HEK293 (cell line): ENCODE data around the gene TRMT1.

Experiments
- CTCF ChIA-PET: fragments of 350-600 bp; formaldehyde crosslinking; extraction: SDS; loops from one replicate; lab custom pipeline; 2021; ENCODE audit warnings: antibody characterized with exemption; lab: Yijun Ruan, JAX
- POLR2A ChIA-PET: fragments of 300-600 bp; formaldehyde crosslinking; extraction: SDS; loops from one replicate; lab custom pipeline; 2020; ENCODE audit warnings: antibody characterized with exemption, inconsistent platforms; lab: Yijun Ruan, JAX
- H3K27ac ChIP-seq: fragments of 200-500 bp; sonication (Bioruptor generic); 2 replicates; pipeline ENCODE4 v1.5.1; 2014; ENCODE audit warnings: low read depth, low read length, control low read depth, inconsistent platforms; ENCODE audit errors: extremely low read depth
- H3K36me3 ChIP-seq, 2 experiments: fragments of 200-500 bp in 1 of 2; sonication (Bioruptor generic) in 1 of 2; 1 replicate in 1 of 2; 2 replicates in 1 of 2; pipeline ENCODE4 v1.5.1; 2014 to 2017; ENCODE audit warnings: inconsistent platforms in 2 of 2, low read length in 2 of 2; ENCODE audit not compliant: control insufficient read depth in 2 of 2, insufficient read depth in 1 of 2
- H3K4me1 ChIP-seq: fragments of 200-500 bp; sonication (Bioruptor generic); 2 replicates; pipeline ENCODE4 v1.5.1; 2014; ENCODE audit warnings: mild to moderate bottlenecking, low read length, inconsistent platforms; ENCODE audit not compliant: control insufficient read depth, insufficient read depth
- H3K4me3 ChIP-seq: 2 replicates; pipeline ENCODE4 v1.5.1; 2011; ENCODE audit warnings: low read depth, mild to moderate bottlenecking, control low read depth, low read length, moderate library complexity
- H3K9me3 ChIP-seq: fragments of 200-500 bp; sonication (Bioruptor generic); 2 replicates; pipeline ENCODE4 v1.5.1; 2014; ENCODE audit warnings: low read depth, low read length, inconsistent platforms; ENCODE audit not compliant: control insufficient read depth, insufficient read depth
- GFI1B ChIP-seq: fragments of 450-650 bp; formaldehyde crosslinking; IDR thresholded peaks from 2 replicates; pipeline ENCODE4 v1.5.1; 2016; ENCODE audit warnings: missing biosample characterization, missing genetic modification characterization
- GLIS1 ChIP-seq: fragments of 450-650 bp; formaldehyde crosslinking; IDR thresholded peaks from 2 replicates; pipeline ENCODE4 v1.5.1; 2016; ENCODE audit warnings: missing biosample characterization, missing genetic modification characterization
- HOXC10 ChIP-seq: sonication (generic); formaldehyde crosslinking; IDR thresholded peaks from 2 replicates; pipeline ENCODE4 v1.8.1; 2023; ENCODE audit warnings: mild to moderate bottlenecking, missing genetic modification reagents
- KLF7 ChIP-seq: fragments of 450-650 bp; formaldehyde crosslinking; IDR thresholded peaks from 2 replicates; pipeline ENCODE4 v1.5.1; 2016; ENCODE audit warnings: missing biosample characterization, missing genetic modification characterization, borderline replicate concordance
- SP3 ChIP-seq: fragments of 450-650 bp; formaldehyde crosslinking; IDR thresholded peaks from 2 replicates; pipeline ENCODE4 v1.5.1; 2016; ENCODE audit warnings: missing biosample characterization, missing genetic modification characterization
- SP7 ChIP-seq: fragments of 450-650 bp; formaldehyde crosslinking; IDR thresholded peaks from 2 replicates; pipeline ENCODE4 v1.5.1; 2016; ENCODE audit warnings: missing biosample characterization, missing genetic modification characterization
- ZBTB1 ChIP-seq: fragments of 450-650 bp; formaldehyde crosslinking; IDR thresholded peaks from 2 replicates; pipeline ENCODE4 v1.5.1; 2016; ENCODE audit warnings: missing biosample characterization, missing genetic modification characterization
- ZBTB8A ChIP-seq: fragments of 450-650 bp; formaldehyde crosslinking; IDR thresholded peaks from 2 replicates; pipeline ENCODE4 v1.5.1; 2016; ENCODE audit warnings: missing biosample characterization, missing genetic modification characterization
- ZNF19 ChIP-seq: fragments of 450-650 bp; formaldehyde crosslinking; IDR thresholded peaks from 2 replicates; pipeline ENCODE4; 2016; ENCODE audit warnings: missing biosample characterization, missing genetic modification characterization, low read depth
- ZNF2 ChIP-seq: fragments of 450-650 bp; formaldehyde crosslinking; IDR thresholded peaks from 2 replicates; pipeline ENCODE4 v1.5.1; 2016; ENCODE audit warnings: missing biosample characterization, missing genetic modification characterization
- ZNF341 ChIP-seq: fragments of 450-650 bp; formaldehyde crosslinking; IDR thresholded peaks from 2 replicates; pipeline ENCODE4; 2016; ENCODE audit warnings: low read depth, missing biosample characterization, missing genetic modification characterization
- ZNF433 ChIP-seq: fragments of 450-650 bp; formaldehyde crosslinking; IDR thresholded peaks from 2 replicates; pipeline ENCODE4 v1.5.1; 2016; ENCODE audit warnings: missing biosample characterization, missing genetic modification characterization, low read depth
- ZNF501 ChIP-seq: fragments of 450-650 bp; formaldehyde crosslinking; IDR thresholded peaks from 2 replicates; pipeline ENCODE4 v1.5.1; 2016; ENCODE audit warnings: missing biosample characterization, missing genetic modification characterization
- ZNF548 ChIP-seq: fragments of 450-650 bp; formaldehyde crosslinking; IDR thresholded peaks from 2 replicates; pipeline ENCODE4 v1.5.1; 2016; ENCODE audit warnings: missing biosample characterization, missing genetic modification characterization
- TF ChIP-seq, protein P1 (sequence below): fragments of 450-650 bp; formaldehyde crosslinking; IDR thresholded peaks from 2 replicates; pipeline ENCODE4 v1.5.1; 2016; ENCODE audit warnings: missing biosample characterization, missing genetic modification characterization
- TF ChIP-seq, protein P2 (sequence below): fragments of 450-650 bp; formaldehyde crosslinking; IDR thresholded peaks from 2 replicates; pipeline ENCODE4 v1.5.1; 2017; ENCODE audit warnings: missing biosample characterization, missing genetic modification characterization
- TF ChIP-seq, protein P3 (sequence below): fragments of 450-650 bp; formaldehyde crosslinking; IDR thresholded peaks from 2 replicates; pipeline ENCODE4 v1.5.1; 2016; ENCODE audit warnings: missing biosample characterization, missing genetic modification characterization, low read depth
- TF ChIP-seq, protein P4 (sequence below): fragments of 450-650 bp; formaldehyde crosslinking; conservative IDR thresholded peaks from 2 replicates; pipeline ENCODE4 v1.5.1; 2016; ENCODE audit warnings: low read depth, missing biosample characterization, missing genetic modification characterization
- TF ChIP-seq, protein P5 (sequence below): fragments of 450-650 bp; formaldehyde crosslinking; IDR thresholded peaks from 2 replicates; pipeline ENCODE4 v1.5.1; 2016; ENCODE audit warnings: missing biosample characterization, missing genetic modification characterization
- TF ChIP-seq, protein P6 (sequence below): fragments of 450-650 bp; formaldehyde crosslinking; IDR thresholded peaks from 2 replicates; pipeline ENCODE4 v1.5.1; 2017; ENCODE audit warnings: missing biosample characterization, missing genetic modification characterization

Gene TRMT1

DNA sequence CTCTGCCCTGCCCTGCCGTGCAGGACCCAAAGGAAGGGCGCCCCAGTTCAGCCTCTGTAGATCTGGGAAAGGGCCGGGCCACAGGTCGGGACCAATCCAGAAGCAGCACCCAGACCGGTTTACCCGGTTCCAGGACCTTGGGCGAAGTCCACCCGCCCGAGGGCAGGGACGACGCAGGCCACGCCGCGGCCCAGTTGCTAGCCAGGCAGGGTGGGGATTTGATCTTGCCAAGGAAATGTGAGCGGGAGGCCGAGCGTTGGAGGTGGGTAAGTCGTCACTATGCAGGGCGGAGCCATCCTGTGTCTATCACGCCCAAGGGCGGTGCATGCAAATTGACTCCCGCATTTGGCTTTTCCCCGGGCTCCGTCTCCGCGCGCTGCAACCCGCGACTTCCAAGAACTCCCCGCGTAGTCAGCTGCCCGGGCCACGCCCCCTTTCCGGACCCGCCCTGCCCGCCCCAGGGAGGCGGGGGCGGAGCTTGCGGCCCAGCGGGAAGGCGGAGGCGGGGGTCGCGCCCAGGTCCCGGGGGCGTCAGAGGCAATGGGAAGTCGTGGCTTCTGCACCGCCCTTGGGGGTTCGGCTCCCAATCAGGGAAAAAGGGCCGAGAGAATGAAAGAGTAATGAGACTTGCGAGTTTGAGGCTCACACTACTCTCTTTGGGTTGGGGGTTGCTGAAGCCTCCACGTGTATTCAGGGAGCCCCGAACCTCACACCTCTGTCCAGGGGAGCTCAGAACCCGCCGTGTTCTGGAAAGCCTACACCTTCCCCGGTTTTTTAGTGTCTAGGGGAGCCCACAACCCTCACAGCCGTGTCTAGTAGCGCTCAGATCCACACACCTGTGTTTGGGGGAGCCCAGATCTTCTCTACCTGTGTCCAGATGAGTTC, 46.4 kb upstream of the TRMT1 start:
- Histone ChIP-seq H3K9me3 (no peaks in the 10 kb centered on the region), H3K27ac (peak overlapping the region; percentile 72), H3K4me3 (peak overlapping the region; percentile 20), H3K36me3 (no peaks in the 10 kb centered on the region), H3K4me1 (peaks cover 17% of the 10 kb centered on the region)
- ChIA-PET POLR2A (interaction anchor here (0.6 to 6.3 kb wide), 8 partner anchors 8 to 180 kb away, joined by 3 to 89 read pairs (median 3); no protein-coding TSS in a partner anchor), CTCF (interaction anchor here (1.0 to 1.7 kb wide), 3 partner anchors 29 to 69 kb away, joined by 3 to 7 read pairs (median 5); no protein-coding TSS in a partner anchor)
- TF ChIP-seq, protein P1, sequence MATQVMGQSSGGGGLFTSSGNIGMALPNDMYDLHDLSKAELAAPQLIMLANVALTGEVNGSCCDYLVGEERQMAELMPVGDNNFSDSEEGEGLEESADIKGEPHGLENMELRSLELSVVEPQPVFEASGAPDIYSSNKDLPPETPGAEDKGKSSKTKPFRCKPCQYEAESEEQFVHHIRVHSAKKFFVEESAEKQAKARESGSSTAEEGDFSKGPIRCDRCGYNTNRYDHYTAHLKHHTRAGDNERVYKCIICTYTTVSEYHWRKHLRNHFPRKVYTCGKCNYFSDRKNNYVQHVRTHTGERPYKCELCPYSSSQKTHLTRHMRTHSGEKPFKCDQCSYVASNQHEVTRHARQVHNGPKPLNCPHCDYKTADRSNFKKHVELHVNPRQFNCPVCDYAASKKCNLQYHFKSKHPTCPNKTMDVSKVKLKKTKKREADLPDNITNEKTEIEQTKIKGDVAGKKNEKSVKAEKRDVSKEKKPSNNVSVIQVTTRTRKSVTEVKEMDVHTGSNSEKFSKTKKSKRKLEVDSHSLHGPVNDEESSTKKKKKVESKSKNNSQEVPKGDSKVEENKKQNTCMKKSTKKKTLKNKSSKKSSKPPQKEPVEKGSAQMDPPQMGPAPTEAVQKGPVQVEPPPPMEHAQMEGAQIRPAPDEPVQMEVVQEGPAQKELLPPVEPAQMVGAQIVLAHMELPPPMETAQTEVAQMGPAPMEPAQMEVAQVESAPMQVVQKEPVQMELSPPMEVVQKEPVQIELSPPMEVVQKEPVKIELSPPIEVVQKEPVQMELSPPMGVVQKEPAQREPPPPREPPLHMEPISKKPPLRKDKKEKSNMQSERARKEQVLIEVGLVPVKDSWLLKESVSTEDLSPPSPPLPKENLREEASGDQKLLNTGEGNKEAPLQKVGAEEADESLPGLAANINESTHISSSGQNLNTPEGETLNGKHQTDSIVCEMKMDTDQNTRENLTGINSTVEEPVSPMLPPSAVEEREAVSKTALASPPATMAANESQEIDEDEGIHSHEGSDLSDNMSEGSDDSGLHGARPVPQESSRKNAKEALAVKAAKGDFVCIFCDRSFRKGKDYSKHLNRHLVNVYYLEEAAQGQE, result no peak; the same call in 1 of the 2 replicates
- TF ChIP-seq ZBTB1 (tag by site-specific recombination) (no peak; the same call in 1 of the 2 replicates), SP7 (tag by site-specific recombination) (peak; percentile 57; the same call in 1 of the 2 replicates), GLIS1 (peak; percentile 81), GFI1B (no peak), ZNF433 (tag by site-specific recombination) (no peak), ZBTB8A (tag by site-specific recombination) (peak; percentile 34; the same call in 1 of the 2 replicates), ZNF501 (tag by site-specific recombination) (peak; percentile 20; the same call in 1 of the 2 replicates), SP3 (tag by site-specific recombination) (peak; percentile 99), KLF7 (tag by site-specific recombination) (peak; percentile 57; the same call in 1 of the 2 replicates), HOXC10 (CRISPR knock-in tag) (no peak), ZNF2 (peak; percentile 60), ZNF19 (no peak), ZNF341 (tag by site-specific recombination) (peak; percentile 93), ZNF548 (tag by site-specific recombination) (no peak)
- TF ChIP-seq, protein P2, sequence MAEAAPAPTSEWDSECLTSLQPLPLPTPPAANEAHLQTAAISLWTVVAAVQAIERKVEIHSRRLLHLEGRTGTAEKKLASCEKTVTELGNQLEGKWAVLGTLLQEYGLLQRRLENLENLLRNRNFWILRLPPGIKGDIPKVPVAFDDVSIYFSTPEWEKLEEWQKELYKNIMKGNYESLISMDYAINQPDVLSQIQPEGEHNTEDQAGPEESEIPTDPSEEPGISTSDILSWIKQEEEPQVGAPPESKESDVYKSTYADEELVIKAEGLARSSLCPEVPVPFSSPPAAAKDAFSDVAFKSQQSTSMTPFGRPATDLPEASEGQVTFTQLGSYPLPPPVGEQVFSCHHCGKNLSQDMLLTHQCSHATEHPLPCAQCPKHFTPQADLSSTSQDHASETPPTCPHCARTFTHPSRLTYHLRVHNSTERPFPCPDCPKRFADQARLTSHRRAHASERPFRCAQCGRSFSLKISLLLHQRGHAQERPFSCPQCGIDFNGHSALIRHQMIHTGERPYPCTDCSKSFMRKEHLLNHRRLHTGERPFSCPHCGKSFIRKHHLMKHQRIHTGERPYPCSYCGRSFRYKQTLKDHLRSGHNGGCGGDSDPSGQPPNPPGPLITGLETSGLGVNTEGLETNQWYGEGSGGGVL (tag by site-specific recombination), result peak; percentile 64
- TF ChIP-seq, protein P3, sequence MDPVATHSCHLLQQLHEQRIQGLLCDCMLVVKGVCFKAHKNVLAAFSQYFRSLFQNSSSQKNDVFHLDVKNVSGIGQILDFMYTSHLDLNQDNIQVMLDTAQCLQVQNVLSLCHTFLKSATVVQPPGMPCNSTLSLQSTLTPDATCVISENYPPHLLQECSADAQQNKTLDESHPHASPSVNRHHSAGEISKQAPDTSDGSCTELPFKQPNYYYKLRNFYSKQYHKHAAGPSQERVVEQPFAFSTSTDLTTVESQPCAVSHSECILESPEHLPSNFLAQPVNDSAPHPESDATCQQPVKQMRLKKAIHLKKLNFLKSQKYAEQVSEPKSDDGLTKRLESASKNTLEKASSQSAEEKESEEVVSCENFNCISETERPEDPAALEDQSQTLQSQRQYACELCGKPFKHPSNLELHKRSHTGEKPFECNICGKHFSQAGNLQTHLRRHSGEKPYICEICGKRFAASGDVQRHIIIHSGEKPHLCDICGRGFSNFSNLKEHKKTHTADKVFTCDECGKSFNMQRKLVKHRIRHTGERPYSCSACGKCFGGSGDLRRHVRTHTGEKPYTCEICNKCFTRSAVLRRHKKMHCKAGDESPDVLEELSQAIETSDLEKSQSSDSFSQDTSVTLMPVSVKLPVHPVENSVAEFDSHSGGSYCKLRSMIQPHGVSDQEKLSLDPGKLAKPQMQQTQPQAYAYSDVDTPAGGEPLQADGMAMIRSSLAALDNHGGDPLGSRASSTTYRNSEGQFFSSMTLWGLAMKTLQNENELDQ (tag by site-specific recombination), result no peak
- TF ChIP-seq, protein P4, sequence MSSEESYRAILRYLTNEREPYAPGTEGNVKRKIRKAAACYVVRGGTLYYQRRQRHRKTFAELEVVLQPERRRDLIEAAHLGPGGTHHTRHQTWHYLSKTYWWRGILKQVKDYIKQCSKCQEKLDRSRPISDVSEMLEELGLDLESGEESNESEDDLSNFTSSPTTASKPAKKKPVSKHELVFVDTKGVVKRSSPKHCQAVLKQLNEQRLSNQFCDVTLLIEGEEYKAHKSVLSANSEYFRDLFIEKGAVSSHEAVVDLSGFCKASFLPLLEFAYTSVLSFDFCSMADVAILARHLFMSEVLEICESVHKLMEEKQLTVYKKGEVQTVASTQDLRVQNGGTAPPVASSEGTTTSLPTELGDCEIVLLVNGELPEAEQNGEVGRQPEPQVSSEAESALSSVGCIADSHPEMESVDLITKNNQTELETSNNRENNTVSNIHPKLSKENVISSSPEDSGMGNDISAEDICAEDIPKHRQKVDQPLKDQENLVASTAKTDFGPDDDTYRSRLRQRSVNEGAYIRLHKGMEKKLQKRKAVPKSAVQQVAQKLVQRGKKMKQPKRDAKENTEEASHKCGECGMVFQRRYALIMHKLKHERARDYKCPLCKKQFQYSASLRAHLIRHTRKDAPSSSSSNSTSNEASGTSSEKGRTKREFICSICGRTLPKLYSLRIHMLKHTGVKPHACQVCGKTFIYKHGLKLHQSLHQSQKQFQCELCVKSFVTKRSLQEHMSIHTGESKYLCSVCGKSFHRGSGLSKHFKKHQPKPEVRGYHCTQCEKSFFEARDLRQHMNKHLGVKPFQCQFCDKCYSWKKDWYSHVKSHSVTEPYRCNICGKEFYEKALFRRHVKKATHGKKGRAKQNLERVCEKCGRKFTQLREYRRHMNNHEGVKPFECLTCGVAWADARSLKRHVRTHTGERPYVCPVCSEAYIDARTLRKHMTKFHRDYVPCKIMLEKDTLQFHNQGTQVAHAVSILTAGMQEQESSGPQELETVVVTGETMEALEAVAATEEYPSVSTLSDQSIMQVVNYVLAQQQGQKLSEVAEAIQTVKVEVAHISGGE (tag by site-specific recombination), result 0 out of 2 replicates have a peak, but pooled peaks have one; percentile 19
- TF ChIP-seq, protein P5, sequence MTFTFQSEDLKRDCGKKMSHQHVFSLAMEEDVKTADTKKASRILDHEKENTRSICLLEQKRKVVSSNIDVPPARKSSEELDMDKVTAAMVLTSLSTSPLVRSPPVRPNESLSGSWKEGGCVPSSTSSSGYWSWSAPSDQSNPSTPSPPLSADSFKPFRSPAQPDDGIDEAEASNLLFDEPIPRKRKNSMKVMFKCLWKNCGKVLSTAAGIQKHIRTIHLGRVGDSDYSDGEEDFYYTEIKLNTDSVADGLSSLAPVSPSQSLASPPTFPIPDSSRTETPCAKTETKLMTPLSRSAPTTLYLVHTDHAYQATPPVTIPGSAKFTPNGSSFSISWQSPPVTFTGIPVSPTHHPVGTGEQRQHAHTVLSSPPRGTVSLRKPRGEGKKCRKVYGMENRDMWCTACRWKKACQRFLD (tag by site-specific recombination), result no peak
- TF ChIP-seq, protein P6, sequence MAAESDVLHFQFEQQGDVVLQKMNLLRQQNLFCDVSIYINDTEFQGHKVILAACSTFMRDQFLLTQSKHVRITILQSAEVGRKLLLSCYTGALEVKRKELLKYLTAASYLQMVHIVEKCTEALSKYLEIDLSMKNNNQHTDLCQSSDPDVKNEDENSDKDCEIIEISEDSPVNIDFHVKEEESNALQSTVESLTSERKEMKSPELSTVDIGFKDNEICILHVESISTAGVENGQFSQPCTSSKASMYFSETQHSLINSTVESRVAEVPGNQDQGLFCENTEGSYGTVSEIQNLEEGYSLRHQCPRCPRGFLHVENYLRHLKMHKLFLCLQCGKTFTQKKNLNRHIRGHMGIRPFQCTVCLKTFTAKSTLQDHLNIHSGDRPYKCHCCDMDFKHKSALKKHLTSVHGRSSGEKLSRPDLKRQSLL, result no peak
